Measurements from ENCODE around the gene CDON.

The CDON gene

GRCh38 chr11:125947419-125948277 lies 115.0 kb downstream of the CDON start:
- no peak overlapping the region for H3K4me3 ChIP-seq (ENCODE audit: low read depth, low read length)
- TF ChIP-seq CTCF (IDR thresholded peaks at IDR 0.05; ENCODE audit: low read depth, low read length) = no peak

GRCh38 chr11:125946712-125947418 lies 115.8 kb downstream of the CDON start:
- no peak for TF ChIP-seq CTCF (IDR thresholded peaks at IDR 0.05; ENCODE audit: low read depth, low read length)
- H3K4me3 ChIP-seq (ENCODE audit: low read depth, low read length) = no peak overlapping the region

GRCh38 chr11:125945797-125946520 lies 116.7 kb downstream of the CDON start, which contains the start of gene VSIG10L2:
Gene VSIG10L2 (plus strand): TSS chr11:125946044. CDS start chr11:125946056, 12 bp downstream.
- no peak for TF ChIP-seq CTCF (IDR thresholded peaks at IDR 0.05; ENCODE audit: low read depth, low read length)
- no peak within 1 kb of the TSS for H3K4me3 ChIP-seq (ENCODE audit: low read depth, low read length)

- TF ChIP-seq CTCF (IDR thresholded peaks at IDR 0.05; ENCODE audit: low read depth, low read length) = no peak
- no peak overlapping the region for H3K4me3 ChIP-seq (ENCODE audit: low read depth, low read length)
These were observed 117.5 kb downstream of the CDON start for GRCh38 chr11:125945011-125945796.

- TF ChIP-seq CTCF (IDR thresholded peaks at IDR 0.05; ENCODE audit: low read depth, low read length) = no peak
- no peak overlapping the region for H3K4me3 ChIP-seq (ENCODE audit: low read depth, low read length)
These were observed 118.2 kb downstream of the CDON start for GRCh38 chr11:125944350-125945010.

- TF ChIP-seq CTCF (IDR thresholded peaks at IDR 0.05; ENCODE audit: low read depth, low read length) = no peak
- H3K4me3 ChIP-seq (ENCODE audit: low read depth, low read length) = no peak overlapping the region
These were observed 118.9 kb downstream of the CDON start for GRCh38 chr11:125943661-125944349.
